ENCODE results near the gene N4BP2L1.
A peak's percentile ranks its signal among the peaks of the same experiment; 100 is the strongest.

N4BP2L1 gene

DNA sequence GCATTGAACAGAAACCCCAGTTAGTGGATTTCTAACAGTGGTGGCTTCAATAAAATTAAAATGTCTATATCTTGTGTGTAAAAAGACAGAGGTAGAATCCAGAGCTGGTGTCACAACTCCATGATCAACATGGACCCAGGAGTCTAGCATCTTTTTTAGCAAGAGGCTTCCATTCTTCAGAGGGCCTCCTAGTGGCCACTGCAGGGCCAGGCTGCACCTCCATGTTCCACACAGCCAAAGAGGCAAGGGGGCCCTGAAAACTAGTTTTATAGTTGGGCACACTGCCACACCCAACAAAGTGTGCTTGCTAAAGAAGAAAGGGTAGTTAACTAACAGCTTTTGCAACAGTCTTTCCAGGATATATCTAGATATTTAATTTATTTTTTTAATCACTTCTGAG is 12.9 kb downstream of the N4BP2L1 start:
- H3K4me3 ChIP-seq (ENCODE audit: low read depth, low read length): no peak overlapping the region
- TF ChIP-seq, protein P1, sequence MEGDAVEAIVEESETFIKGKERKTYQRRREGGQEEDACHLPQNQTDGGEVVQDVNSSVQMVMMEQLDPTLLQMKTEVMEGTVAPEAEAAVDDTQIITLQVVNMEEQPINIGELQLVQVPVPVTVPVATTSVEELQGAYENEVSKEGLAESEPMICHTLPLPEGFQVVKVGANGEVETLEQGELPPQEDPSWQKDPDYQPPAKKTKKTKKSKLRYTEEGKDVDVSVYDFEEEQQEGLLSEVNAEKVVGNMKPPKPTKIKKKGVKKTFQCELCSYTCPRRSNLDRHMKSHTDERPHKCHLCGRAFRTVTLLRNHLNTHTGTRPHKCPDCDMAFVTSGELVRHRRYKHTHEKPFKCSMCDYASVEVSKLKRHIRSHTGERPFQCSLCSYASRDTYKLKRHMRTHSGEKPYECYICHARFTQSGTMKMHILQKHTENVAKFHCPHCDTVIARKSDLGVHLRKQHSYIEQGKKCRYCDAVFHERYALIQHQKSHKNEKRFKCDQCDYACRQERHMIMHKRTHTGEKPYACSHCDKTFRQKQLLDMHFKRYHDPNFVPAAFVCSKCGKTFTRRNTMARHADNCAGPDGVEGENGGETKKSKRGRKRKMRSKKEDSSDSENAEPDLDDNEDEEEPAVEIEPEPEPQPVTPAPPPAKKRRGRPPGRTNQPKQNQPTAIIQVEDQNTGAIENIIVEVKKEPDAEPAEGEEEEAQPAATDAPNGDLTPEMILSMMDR (conservative IDR thresholded peaks at IDR 0.05; ENCODE audit: low read depth, low read length): peak; percentile 84
- peak; percentile 47 for DNase-seq (ENCODE audit: low read depth)

DNA sequence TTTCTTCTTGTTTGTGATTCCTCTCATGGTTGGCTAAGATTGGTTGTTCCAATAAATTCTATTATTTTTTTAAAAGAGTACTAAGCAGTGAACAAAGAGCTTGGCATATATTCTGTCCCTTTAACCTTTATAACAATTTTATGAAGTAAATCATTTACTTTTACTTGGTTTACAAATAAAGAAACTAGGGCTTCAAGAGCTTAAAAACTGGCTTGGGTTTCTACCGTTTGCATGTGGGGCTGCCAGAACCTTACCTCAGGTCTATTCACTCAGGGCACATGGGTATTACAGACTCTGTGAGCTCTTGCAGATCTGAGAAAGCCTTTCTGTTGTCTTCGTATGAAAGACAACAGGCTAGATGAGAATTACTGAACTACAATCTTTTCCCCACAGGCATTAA is 13.3 kb downstream of the N4BP2L1 start:
- no peak overlapping the region for H3K4me3 ChIP-seq (ENCODE audit: low read depth, low read length)
- DNase-seq (ENCODE audit: low read depth): no peak
- TF ChIP-seq, protein P1 (conservative IDR thresholded peaks at IDR 0.05; ENCODE audit: low read depth, low read length): no peak

DNA sequence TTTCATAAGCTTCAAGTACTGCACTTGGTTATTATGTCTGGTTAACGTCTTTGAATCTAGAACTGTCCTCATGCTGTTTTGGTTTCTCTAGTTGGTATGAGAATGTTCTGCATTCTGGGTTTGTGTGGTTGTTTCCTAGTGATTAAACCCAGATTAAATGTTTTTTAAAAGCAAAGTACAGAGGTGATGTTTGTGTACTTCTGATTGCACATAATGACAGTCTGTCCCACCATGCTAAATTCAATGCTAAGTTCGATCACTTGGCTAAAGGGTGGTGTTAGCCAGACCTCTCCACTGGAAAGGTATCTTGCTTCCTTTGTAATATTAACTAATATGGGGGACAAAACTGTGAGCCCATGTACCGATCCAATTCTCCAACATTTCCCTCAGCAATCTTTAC is 14.6 kb downstream of the N4BP2L1 start:
- H3K4me3 ChIP-seq (ENCODE audit: low read depth, low read length): no peak overlapping the region
- no peak for DNase-seq (ENCODE audit: low read depth)
- TF ChIP-seq, protein P1 (conservative IDR thresholded peaks at IDR 0.05; ENCODE audit: low read depth, low read length): no peak

DNA sequence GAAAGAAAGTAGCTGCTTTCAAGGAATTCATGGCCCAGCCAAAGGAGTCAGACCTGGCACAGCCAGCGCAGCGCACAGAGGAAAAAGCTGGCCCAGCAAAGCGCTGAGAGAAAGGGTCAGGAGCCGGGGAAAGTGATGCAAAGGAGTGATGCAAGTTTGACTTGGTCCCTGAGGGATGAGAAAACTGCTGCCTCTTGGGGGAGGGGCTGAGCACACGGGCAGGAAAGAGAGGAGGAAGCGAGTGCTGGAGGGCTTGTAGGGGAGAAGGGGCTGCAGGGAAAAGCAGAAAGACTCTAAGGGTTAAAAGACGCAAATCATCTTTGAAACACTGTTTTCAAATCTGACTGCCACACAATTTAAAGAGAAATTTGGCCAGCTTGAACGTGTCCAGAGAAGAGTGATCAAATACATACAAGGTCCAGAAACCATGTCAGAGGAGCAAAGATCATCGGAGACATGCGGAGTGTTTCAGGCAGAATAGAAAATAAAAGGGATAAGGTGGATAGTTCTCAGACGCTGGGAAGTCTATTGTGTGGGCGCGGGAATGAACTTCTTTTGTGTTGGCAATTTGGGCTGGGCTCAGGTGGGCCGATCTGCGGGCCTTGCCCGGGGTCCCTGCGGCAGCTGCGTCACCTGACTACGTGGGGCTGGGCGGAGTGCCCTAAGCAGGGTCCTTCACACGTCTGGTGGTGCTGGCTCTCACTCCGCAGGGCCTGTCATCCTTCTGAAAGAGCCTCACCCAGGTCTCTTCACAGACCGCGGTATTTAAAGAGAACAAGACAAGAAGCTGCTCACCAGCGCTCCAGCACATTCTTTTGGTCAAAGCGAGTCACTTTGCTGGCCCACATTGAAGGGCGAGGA is 18.1 kb downstream of the N4BP2L1 start:
- H3K4me3 ChIP-seq (ENCODE audit: low read depth, low read length): peak overlapping the region; percentile 45
- TF ChIP-seq, protein P1 (conservative IDR thresholded peaks at IDR 0.05; ENCODE audit: low read depth, low read length): no peak
- peak; percentile 85 for DNase-seq (ENCODE audit: low read depth)

DNA sequence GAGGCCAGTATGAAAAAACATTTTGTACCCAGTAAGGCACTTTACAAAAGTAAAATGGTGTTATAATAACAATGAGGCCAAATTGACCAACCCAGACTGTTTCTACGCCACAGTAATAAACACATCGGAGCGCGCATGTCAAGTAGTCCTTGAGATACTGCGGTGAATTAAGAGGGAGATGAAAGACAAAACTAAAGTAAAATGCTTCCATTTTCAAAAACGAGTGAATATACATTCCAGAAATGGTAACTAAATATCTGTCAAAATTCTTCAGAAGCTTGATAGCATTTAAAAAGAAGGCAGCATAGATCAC is 19.0 kb downstream of the N4BP2L1 start:
- DNase-seq (ENCODE audit: low read depth): no peak
- TF ChIP-seq, protein P1 (conservative IDR thresholded peaks at IDR 0.05; ENCODE audit: low read depth, low read length): no peak
- H3K4me3 ChIP-seq (ENCODE audit: low read depth, low read length): no peak overlapping the region

DNA sequence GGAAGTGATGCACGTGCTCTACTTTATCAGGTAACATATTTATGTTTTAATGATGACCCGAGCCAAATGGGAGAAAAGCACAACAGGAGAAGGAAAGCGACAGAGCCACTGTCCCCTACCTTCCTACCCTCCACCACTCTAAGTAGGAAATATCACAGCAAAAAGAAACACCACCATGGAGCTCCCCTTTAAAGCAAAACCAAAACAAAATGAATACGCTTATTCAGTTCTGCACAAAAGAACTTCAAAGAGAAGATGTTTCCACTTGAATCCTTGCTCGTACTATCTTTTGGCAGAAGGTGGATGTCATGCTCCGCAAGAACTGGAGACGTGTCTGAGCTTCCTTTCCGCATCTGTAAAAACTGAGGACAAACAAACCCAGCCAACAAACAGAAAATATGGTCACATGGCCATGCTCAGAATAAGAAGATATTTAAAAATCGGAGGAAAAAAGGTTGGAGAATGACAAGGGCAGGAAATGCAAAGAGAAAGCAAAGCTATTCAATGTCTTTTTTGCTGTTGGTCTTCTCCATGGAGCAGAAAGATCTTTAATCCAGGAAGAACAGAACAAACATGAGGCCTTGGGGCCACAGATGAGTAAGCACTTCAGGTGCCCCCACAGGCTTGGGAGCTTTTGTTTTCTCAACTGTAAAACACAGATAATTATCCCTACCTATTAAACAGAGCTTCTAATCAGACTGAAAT is 19.5 kb downstream of the N4BP2L1 start:
- DNase-seq (ENCODE audit: low read depth): no peak
- TF ChIP-seq, protein P1 (conservative IDR thresholded peaks at IDR 0.05; ENCODE audit: low read depth, low read length): no peak
- no peak overlapping the region for H3K4me3 ChIP-seq (ENCODE audit: low read depth, low read length)
